ENCODE results near the gene VPS36.

Gene VPS36

GRCh38 chr13:52454459-52454819 is 4.0 kb upstream of the VPS36 start:
- Histone ChIP-seq H3K4me1 (ENCODE audit: insufficient read depth, low read length, poor library complexity, severe bottlenecking) (peaks cover 44% of the 10 kb centered on the region), H4K20me1 (ENCODE audit: insufficient read depth, low read length, poor library complexity, severe bottlenecking) (peaks cover 34% of the 10 kb centered on the region), H3K4me3 (ENCODE audit: low read length, poor library complexity, severe bottlenecking) (peak overlapping the region; percentile 76), H3K9me2 (replicated peaks; ENCODE audit: low read depth, low read length) (no peaks in the 10 kb centered on the region), H2AFZ (ENCODE audit: low read length) (peak overlapping the region; percentile 72), H3F3A (ENCODE audit: low read depth) (no peaks in the 10 kb centered on the region; the same call in 1 of the 2 replicates), H3K36me3 (ENCODE audit: insufficient read depth, low read length) (peaks cover 5% of the 10 kb centered on the region; the same call in 1 of the 2 replicates), H3K9me3 (ENCODE audit: insufficient read depth, low read depth, low read length) (no peaks in the 10 kb centered on the region), H3K4me2 (ENCODE audit: low read depth, low read length, poor library complexity, severe bottlenecking) (peak overlapping the region; percentile 81), H3K9ac (ENCODE audit: low read depth, low read length, poor library complexity, severe bottlenecking) (peak overlapping the region; percentile 86), H3K27me3 (ENCODE audit: insufficient read depth, low read length, poor library complexity, severe bottlenecking) (no peaks in the 10 kb centered on the region), H3K79me2 (ENCODE audit: insufficient read depth, low read length) (peaks cover 67% of the 10 kb centered on the region)
- no peak for TF ChIP-seq EZH2phosphoT487 (IDR thresholded peaks at IDR 0.05; ENCODE audit: borderline replicate concordance)
- TF ChIP-seq, protein P1, sequence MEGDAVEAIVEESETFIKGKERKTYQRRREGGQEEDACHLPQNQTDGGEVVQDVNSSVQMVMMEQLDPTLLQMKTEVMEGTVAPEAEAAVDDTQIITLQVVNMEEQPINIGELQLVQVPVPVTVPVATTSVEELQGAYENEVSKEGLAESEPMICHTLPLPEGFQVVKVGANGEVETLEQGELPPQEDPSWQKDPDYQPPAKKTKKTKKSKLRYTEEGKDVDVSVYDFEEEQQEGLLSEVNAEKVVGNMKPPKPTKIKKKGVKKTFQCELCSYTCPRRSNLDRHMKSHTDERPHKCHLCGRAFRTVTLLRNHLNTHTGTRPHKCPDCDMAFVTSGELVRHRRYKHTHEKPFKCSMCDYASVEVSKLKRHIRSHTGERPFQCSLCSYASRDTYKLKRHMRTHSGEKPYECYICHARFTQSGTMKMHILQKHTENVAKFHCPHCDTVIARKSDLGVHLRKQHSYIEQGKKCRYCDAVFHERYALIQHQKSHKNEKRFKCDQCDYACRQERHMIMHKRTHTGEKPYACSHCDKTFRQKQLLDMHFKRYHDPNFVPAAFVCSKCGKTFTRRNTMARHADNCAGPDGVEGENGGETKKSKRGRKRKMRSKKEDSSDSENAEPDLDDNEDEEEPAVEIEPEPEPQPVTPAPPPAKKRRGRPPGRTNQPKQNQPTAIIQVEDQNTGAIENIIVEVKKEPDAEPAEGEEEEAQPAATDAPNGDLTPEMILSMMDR (conservative IDR thresholded peaks at IDR 0.05; ENCODE audit: low read length) = no peak

- Histone ChIP-seq H3K9me3 (ENCODE audit: insufficient read depth, low read depth, low read length) (no peaks in the 10 kb centered on the region), H3K4me1 (ENCODE audit: insufficient read depth, low read length, poor library complexity, severe bottlenecking) (peaks cover 48% of the 10 kb centered on the region), H3K9me2 (replicated peaks; ENCODE audit: low read depth, low read length) (no peaks in the 10 kb centered on the region), H3K79me2 (ENCODE audit: insufficient read depth, low read length) (peaks cover 67% of the 10 kb centered on the region), H2AFZ (ENCODE audit: low read length) (no peak overlapping the region), H3F3A (ENCODE audit: low read depth) (no peaks in the 10 kb centered on the region; the same call in 1 of the 2 replicates), H4K20me1 (ENCODE audit: insufficient read depth, low read length, poor library complexity, severe bottlenecking) (peaks cover 38% of the 10 kb centered on the region), H3K9ac (ENCODE audit: low read depth, low read length, poor library complexity, severe bottlenecking) (no peak overlapping the region), H3K4me3 (ENCODE audit: low read length, poor library complexity, severe bottlenecking) (no peak overlapping the region), H3K4me2 (ENCODE audit: low read depth, low read length, poor library complexity, severe bottlenecking) (peak overlapping the region; percentile 18), H3K36me3 (ENCODE audit: insufficient read depth, low read length) (peaks cover 4% of the 10 kb centered on the region; the same call in 1 of the 2 replicates), H3K27me3 (ENCODE audit: insufficient read depth, low read length, poor library complexity, severe bottlenecking) (no peaks in the 10 kb centered on the region)
- TF ChIP-seq, protein P1 (conservative IDR thresholded peaks at IDR 0.05; ENCODE audit: low read length) = no peak
- no peak for TF ChIP-seq EZH2phosphoT487 (IDR thresholded peaks at IDR 0.05; ENCODE audit: borderline replicate concordance)
Measured at GRCh38 chr13:52452470-52452869, 2.0 kb upstream of the VPS36 start.

GRCh38 chr13:52451135-52451804 is 836 bp upstream of the VPS36 start:
- H3K27me3 ChIP-seq (ENCODE audit: insufficient read depth, low read length, poor library complexity, severe bottlenecking) = no peaks in the 10 kb centered on the region
- H3K9ac ChIP-seq (ENCODE audit: low read depth, low read length, poor library complexity, severe bottlenecking) = no peak overlapping the region
- no peaks in the 10 kb centered on the region for H3K36me3 ChIP-seq (ENCODE audit: insufficient read depth, low read length)
- peaks cover 40% of the 10 kb centered on the region for H3K4me1 ChIP-seq (ENCODE audit: insufficient read depth, low read length, poor library complexity, severe bottlenecking)
- no peaks in the 10 kb centered on the region; the same call in 1 of the 2 replicates for H3F3A ChIP-seq (ENCODE audit: low read depth)
- peak overlapping the region; percentile 60 for H3K4me3 ChIP-seq (ENCODE audit: low read length, poor library complexity, severe bottlenecking)
- H3K4me2 ChIP-seq (ENCODE audit: low read depth, low read length, poor library complexity, severe bottlenecking) = peak overlapping the region; percentile 50
- H4K20me1 ChIP-seq (ENCODE audit: insufficient read depth, low read length, poor library complexity, severe bottlenecking) = peaks cover 32% of the 10 kb centered on the region
- TF ChIP-seq, protein P1 (conservative IDR thresholded peaks at IDR 0.05; ENCODE audit: low read length) = no peak
- no peak for TF ChIP-seq EZH2phosphoT487 (IDR thresholded peaks at IDR 0.05; ENCODE audit: borderline replicate concordance)
- H2AFZ ChIP-seq (ENCODE audit: low read length) = no peak overlapping the region
- no peaks in the 10 kb centered on the region for H3K9me2 ChIP-seq (replicated peaks; ENCODE audit: low read depth, low read length)
- H3K9me3 ChIP-seq (ENCODE audit: insufficient read depth, low read depth, low read length) = no peaks in the 10 kb centered on the region
- peaks cover 67% of the 10 kb centered on the region for H3K79me2 ChIP-seq (ENCODE audit: insufficient read depth, low read length)
